GM12801 (cell line): ENCODE measurements around the gene ZNF608.

Experiments
- CTCF ChIP-seq: IDR thresholded peaks from one replicate; pipeline ENCODE4 v1.5.1; 2011; ENCODE audit warnings: control low read depth; ENCODE audit not compliant: insufficient read length; ENCODE audit errors: extremely low read depth

ZNF608 gene

GRCh38 chr5:124748687-124749594 is 2.5 kb upstream of the ZNF608 start:
- TF ChIP-seq CTCF = no peak

GRCh38 chr5:124747791-124748686 is 1.6 kb upstream of the ZNF608 start:
- no peak for TF ChIP-seq CTCF

DNA sequence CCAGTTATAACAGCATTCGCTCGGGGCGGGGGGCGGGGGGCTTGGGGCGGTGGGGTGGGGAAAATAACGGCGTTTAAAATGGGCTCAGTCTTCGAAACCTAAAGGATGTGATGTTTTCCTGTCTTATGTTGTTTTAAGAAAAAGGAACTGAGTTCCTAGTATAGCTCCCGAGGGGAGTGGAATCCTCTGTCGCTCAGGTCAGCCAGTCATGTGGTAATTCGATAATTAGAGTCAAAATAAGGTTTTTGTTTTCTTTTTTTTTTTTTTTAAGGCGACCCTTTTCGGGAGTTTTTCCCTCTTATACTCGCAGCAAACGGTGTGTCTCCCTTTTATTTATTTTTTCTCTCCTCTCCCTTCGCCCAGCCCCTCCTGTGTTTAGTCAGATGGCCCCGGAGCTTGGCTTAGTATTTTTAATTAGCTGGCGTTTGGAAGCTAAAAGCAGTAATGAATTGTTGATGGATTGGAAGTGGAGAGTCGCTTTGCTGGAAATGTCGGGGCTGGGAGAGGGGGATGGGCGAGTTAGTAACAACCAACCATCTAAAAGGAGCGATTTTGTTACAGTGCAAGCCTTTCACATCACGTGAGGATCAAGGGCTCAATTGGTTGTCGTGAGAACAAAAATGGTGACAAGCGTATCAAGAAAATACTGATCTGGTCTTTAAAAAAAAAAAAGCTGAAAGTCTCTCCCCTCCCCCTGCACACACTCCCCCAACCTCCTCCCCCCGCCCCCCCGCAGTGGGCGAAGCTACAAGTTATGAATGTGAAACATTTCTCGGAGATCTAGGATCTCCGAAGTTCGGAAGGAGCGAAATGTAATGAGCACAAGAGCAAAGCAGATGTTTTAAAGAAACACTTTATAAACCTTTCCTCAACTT is 714 bp upstream of the ZNF608 start:
- no peak for TF ChIP-seq CTCF

GRCh38 chr5:124745007-124745927 is 1.2 kb downstream of the ZNF608 start:
- TF ChIP-seq CTCF = no peak

DNA sequence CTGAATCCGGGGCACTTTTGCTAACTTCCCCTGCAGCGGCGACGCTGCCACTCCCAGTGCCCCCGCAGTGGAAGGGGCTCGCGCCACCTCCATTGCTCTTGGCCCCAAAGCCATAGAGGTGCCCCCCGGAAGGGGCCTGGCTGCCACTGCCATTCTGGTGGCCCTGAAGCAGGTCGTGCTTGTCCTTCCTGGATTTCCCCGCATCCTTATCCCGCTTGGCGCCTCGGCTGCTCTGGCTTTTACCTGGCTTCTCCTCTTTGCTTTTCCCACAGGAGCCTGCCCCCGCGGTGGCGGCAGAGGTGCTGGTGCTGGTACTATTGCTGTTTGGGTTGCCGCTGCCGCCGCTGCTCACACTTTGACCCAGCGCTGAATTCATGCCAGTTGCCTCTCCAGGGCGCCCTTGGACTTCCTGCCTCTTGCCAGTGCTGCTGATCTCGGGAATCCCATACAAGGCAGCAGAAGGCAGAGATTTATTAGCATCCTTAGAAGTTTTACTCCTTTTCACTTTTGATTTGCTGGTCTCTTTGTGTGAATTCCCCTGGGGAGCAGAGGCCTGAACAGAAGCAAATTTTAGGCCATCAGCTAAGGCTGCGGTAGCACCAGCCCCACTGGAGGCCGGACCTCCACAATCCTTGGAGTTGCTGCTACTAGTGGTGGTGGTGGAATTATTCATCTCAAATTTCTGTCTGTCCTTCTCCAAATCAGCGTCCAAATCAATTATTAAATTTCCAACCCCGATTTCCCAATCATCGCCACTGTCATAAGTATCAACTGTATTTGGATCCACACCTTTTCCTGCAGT is 2.1 kb downstream of the ZNF608 start:
- no peak for TF ChIP-seq CTCF

GRCh38 chr5:124743602-124744169 is 2.8 kb downstream of the ZNF608 start:
- TF ChIP-seq CTCF = no peak
